ENCODE measurements around the gene KLF16.

KLF16 gene

GRCh38 chr19:1810439-1811160 lies 52.8 kb downstream of the KLF16 start:
- no peak for DNase-seq (ENCODE audit: low read depth in 4 of 4, low spot score in 1 of 4)

- DNase-seq (ENCODE audit: low read depth in 4 of 4, low spot score in 1 of 4), result no peak
Observed at GRCh38 chr19:1809678-1810077, 53.7 kb downstream of the KLF16 start.

- no peak for DNase-seq (ENCODE audit: low read depth in 4 of 4, low spot score in 1 of 4)
Observed at GRCh38 chr19:1808395-1808731, 55.0 kb downstream of the KLF16 start.

- no peak for DNase-seq (ENCODE audit: low read depth in 4 of 4, low spot score in 1 of 4)
Observed at GRCh38 chr19:1807695-1808394, 55.5 kb downstream of the KLF16 start.

- no peak for DNase-seq (ENCODE audit: low read depth in 4 of 4, low spot score in 1 of 4)
Observed at GRCh38 chr19:1807030-1807694, 56.2 kb downstream of the KLF16 start.

GRCh38 chr19:1806184-1807029 lies 57.0 kb downstream of the KLF16 start:
- no peak for DNase-seq (ENCODE audit: low read depth in 4 of 4, low spot score in 1 of 4)

- no peak for DNase-seq (ENCODE audit: low read depth in 4 of 4, low spot score in 1 of 4)
Observed at GRCh38 chr19:1805401-1806183, 57.8 kb downstream of the KLF16 start.

GRCh38 chr19:1804858-1805257 lies 58.5 kb downstream of the KLF16 start:
- no peak for DNase-seq (ENCODE audit: low read depth in 4 of 4, low spot score in 1 of 4)
